Left lobe of liver (tissue), 2 donors: ENCODE measurements around the gene GPR143. TPM values are rescaled to one million over a fixed set of nuclear protein-coding genes. Genes with fewer than 3 reads are reported as not detected.
A peak's percentile ranks its signal among the peaks of the same experiment; 100 is the strongest.
"Not testable (repeated sequence)": the region's sequence is repeated elsewhere in the genome, so short reads cannot be mapped to it uniquely, and the experiment has no call there.

Source experiments
- ATAC-seq: fragments of 200-7000 bp; cut with Tn5 transposase; one replicate; pipeline ENCODE4 v1.9.1; 2020; ENCODE audit warnings: mild to moderate bottlenecking, moderate library complexity
- DNase-seq: peaks from one replicate; pipeline ENCODE4 v3.0.0-alpha.2; 2020; ENCODE audit warnings: low spot score
- total RNA-seq: library from RNA; stranded (reverse); gene quantifications from one replicate; pipeline ENCODE4 v1.2.1, GENCODE V29; 2021
- donor health status: DM: no; HTN: no; CAD: no; lungs with moderate emphysema.
- donor health status: DM: no; HTN: yes; CAD: no.

GPR143 gene
- total RNA-seq, 1 donor from 2014 or later: 0.78 TPM

GRCh38 chrX:9770319-9770718 lies 4.7 kb upstream of the GPR143 start:
- ATAC-seq (no peak), DNase-seq (no peak)

GRCh38 chrX:9768321-9768839 lies 2.7 kb upstream of the GPR143 start:
- not testable (repeated sequence) for DNase-seq

GRCh38 chrX:9767375-9767774 lies 1.7 kb upstream of the GPR143 start:
- DNase-seq: no peak
- no peak for ATAC-seq

More at GRCh38 chrX:9768321-9768839, 2.7 kb upstream of the GPR143 start:
- ATAC-seq: not testable (repeated sequence)

GRCh38 chrX:9765072-9765736 lies 443 bp downstream of the GPR143 start:
- no peak for DNase-seq
- no peak for ATAC-seq

- DNase-seq: no peak
- ATAC-seq: no peak
Observed at GRCh38 chrX:9759337-9759736, 6.3 kb downstream of the GPR143 start.

GRCh38 chrX:9758021-9758638 lies 7.5 kb downstream of the GPR143 start:
- ATAC-seq (no peak), DNase-seq (no peak)

- DNase-seq (no peak), ATAC-seq (no peak)
Observed at GRCh38 chrX:9757366-9757765, 8.3 kb downstream of the GPR143 start.

- DNase-seq (no peak), ATAC-seq (no peak)
Observed at GRCh38 chrX:9749146-9749692, 16.4 kb downstream of the GPR143 start.

GRCh38 chrX:9747644-9748043 lies 18.0 kb downstream of the GPR143 start:
- no peak for DNase-seq
- ATAC-seq: no peak

GRCh38 chrX:9746148-9746888 lies 19.3 kb downstream of the GPR143 start:
- no peak for DNase-seq

GRCh38 chrX:9745417-9746115 lies 20.1 kb downstream of the GPR143 start:
- DNase-seq (no peak), ATAC-seq (peak; percentile 38)

More at GRCh38 chrX:9746148-9746888, 19.3 kb downstream of the GPR143 start:
- no peak for ATAC-seq

GRCh38 chrX:9739130-9739529 lies 26.5 kb downstream of the GPR143 start:
- no peak for ATAC-seq
- DNase-seq: no peak

- no peak for ATAC-seq
Observed at GRCh38 chrX:9738151-9738550, 27.5 kb downstream of the GPR143 start.

GRCh38 chrX:9737363-9737762 lies 28.3 kb downstream of the GPR143 start:
- DNase-seq (no peak), ATAC-seq (no peak)

More at GRCh38 chrX:9738151-9738550, 27.5 kb downstream of the GPR143 start:
- DNase-seq: no peak

- ATAC-seq (no peak), DNase-seq (no peak)
Observed at GRCh38 chrX:9730752-9731151, 34.9 kb downstream of the GPR143 start.

GRCh38 chrX:9730078-9730477 lies 35.6 kb downstream of the GPR143 start:
- no peak for ATAC-seq
- DNase-seq: no peak

- peak; percentile 22 for ATAC-seq
Observed at GRCh38 chrX:9729171-9729885, 36.3 kb downstream of the GPR143 start.

GRCh38 chrX:9728261-9728660 lies 37.4 kb downstream of the GPR143 start:
- DNase-seq: no peak
- ATAC-seq: no peak

More at GRCh38 chrX:9729171-9729885, 36.3 kb downstream of the GPR143 start:
- no peak for DNase-seq

GRCh38 chrX:9724711-9725110 lies 40.9 kb downstream of the GPR143 start:
- ATAC-seq: no peak
- DNase-seq: no peak

GRCh38 chrX:9717376-9717775 lies 48.3 kb downstream of the GPR143 start:
- DNase-seq (no peak), ATAC-seq (no peak)
